Calu3 (cell line): ENCODE measurements around the gene ZDHHC24. TPM values are rescaled to one million over a fixed set of nuclear protein-coding genes. Genes with fewer than 3 reads are reported as not detected.

Experiments
- BruUV-seq: library from RNA; stranded (reverse); fragments of 400-500 nt; replicated peaks from 2 replicates; lab custom pipeline; 2021; lab: Mats Ljungman, UMichigan
- CTCF ChIA-PET: fragments of 300-600 bp; sonication (Branson Sonifier 250); formaldehyde crosslinking; loops from one replicate; lab custom pipeline; 2022; ENCODE audit warnings: antibody characterized with exemption; lab: Charles Lee
- DNase-seq: peaks from one replicate; pipeline ENCODE4 v3.0.0; 2022
- H3K27ac Mint-ChIP-seq: one replicate; pipeline ENCODE4 v1.8.0; 2022; ENCODE audit warnings: mixed read lengths; ENCODE audit not compliant: unreplicated experiment
- H3K27me3 Mint-ChIP-seq: one replicate; pipeline ENCODE4 v1.8.0; 2022; ENCODE audit warnings: mixed read lengths; ENCODE audit not compliant: unreplicated experiment
- H3K36me3 Mint-ChIP-seq: one replicate; pipeline ENCODE4 v1.8.0; 2022; ENCODE audit warnings: mild to moderate bottlenecking, moderate library complexity, mixed read lengths; ENCODE audit not compliant: insufficient read depth, unreplicated experiment
- H3K4me1 Mint-ChIP-seq: one replicate; pipeline ENCODE4 v1.8.0; 2022; ENCODE audit warnings: mild to moderate bottlenecking, low read depth, mixed read lengths; ENCODE audit not compliant: unreplicated experiment
- H3K4me3 Mint-ChIP-seq: one replicate; pipeline ENCODE4 v1.8.0; 2022; ENCODE audit warnings: mild to moderate bottlenecking, low read depth, moderate library complexity, mixed read lengths; ENCODE audit not compliant: unreplicated experiment
- H3K9me3 Mint-ChIP-seq: one replicate; pipeline ENCODE4 v1.8.0; 2022; ENCODE audit warnings: low read depth, mixed read lengths; ENCODE audit not compliant: unreplicated experiment
- intact Hi-C: fragments of 100-400 bp; cut with micrococcal nuclease; formaldehyde crosslinking; loops from one replicate; pipeline ENCODE4 v1.10.0; 2022; ENCODE audit not compliant: unreplicated experiment
- total RNA-seq: library from RNA; stranded (reverse); gene quantifications from 2 replicates; pipeline ENCODE4 v1.2.3, GENCODE V29; 2022
- TF ChIP-seq, protein P1 (sequence below): fragments of 200-600 bp; IDR thresholded peaks from one replicate; pipeline ENCODE4 v1.8.0; 2022; ENCODE audit warnings: antibody characterized with exemption; ENCODE audit not compliant: unreplicated experiment

ZDHHC24 gene
- total RNA-seq, 1 experiment from 2014 or later: 15.1 TPM

DNA sequence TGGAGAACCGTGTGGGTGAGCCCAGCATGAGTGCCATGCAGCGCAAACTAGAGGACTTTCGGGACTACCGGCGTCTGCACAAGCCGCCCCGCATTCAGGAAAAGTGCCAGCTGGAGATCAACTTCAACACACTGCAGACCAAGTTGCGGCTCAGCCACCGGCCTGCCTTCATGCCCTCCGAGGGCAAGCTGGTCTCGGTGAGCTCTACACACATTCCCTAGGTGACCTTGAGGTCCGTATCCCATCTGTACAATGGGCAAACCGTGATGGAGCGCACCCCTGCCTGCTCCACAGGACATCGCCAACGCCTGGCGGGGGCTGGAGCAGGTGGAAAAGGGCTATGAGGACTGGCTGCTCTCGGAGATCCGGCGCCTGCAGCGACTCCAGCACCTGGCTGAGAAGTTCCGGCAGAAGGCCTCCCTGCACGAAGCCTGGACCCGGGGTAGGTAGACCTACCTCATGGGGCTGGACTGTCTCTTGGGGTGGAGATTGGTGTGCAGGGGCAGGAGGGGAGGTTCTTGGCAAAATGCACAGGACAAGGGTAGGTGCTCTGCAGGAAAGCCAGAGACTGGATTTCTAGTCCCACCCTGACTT lies 12.0 kb upstream of the ZDHHC24 start:
- intact Hi-C loops: no loop called here
- no TSS peak for BruUV-seq
- DNase-seq: no peak
- no peaks in the 10 kb centered on the region for H3K9me3 Mint-ChIP-seq
- no peaks in the 10 kb centered on the region for H3K36me3 Mint-ChIP-seq
- H3K27ac Mint-ChIP-seq: no peak overlapping the region
- H3K4me3 Mint-ChIP-seq: no peak overlapping the region
- TF ChIP-seq, protein P1, sequence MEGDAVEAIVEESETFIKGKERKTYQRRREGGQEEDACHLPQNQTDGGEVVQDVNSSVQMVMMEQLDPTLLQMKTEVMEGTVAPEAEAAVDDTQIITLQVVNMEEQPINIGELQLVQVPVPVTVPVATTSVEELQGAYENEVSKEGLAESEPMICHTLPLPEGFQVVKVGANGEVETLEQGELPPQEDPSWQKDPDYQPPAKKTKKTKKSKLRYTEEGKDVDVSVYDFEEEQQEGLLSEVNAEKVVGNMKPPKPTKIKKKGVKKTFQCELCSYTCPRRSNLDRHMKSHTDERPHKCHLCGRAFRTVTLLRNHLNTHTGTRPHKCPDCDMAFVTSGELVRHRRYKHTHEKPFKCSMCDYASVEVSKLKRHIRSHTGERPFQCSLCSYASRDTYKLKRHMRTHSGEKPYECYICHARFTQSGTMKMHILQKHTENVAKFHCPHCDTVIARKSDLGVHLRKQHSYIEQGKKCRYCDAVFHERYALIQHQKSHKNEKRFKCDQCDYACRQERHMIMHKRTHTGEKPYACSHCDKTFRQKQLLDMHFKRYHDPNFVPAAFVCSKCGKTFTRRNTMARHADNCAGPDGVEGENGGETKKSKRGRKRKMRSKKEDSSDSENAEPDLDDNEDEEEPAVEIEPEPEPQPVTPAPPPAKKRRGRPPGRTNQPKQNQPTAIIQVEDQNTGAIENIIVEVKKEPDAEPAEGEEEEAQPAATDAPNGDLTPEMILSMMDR: no peak
- CTCF ChIA-PET: no interaction called here
- H3K4me1 Mint-ChIP-seq: no peaks in the 10 kb centered on the region
- H3K27me3 Mint-ChIP-seq: peaks cover 82% of the 10 kb centered on the region

DNA sequence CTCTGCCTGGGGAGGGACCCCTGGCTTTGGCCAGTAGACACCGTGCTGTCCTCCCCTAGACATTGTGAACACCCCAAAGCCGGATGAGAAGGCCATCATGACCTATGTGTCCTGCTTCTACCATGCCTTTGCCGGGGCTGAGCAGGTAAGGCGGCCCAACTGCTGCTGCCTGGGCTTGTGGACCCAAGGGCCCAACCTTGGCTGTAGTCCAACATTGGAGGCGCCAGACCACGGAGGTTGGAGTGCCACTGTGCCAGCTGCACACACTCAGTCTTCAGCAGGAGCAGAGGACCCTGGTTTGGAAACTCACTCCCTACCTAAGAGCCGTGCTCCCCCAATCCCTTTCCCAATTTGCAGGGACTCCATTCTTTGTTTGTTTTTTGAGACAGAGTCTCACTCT lies 10.2 kb upstream of the ZDHHC24 start:
- no TSS peak for BruUV-seq
- Mint-ChIP-seq H3K9me3 (no peaks in the 10 kb centered on the region), H3K27ac (no peak overlapping the region), H3K27me3 (peaks cover 68% of the 10 kb centered on the region), H3K4me1 (no peaks in the 10 kb centered on the region), H3K4me3 (no peak overlapping the region), H3K36me3 (no peaks in the 10 kb centered on the region)
- intact Hi-C loops: no loop called here
- DNase-seq: no peak
- CTCF ChIA-PET: interaction anchor here (0.7 kb wide), 1 partner anchor 403 kb away, joined by 3 read pairs; no protein-coding TSS in a partner anchor
- TF ChIP-seq, protein P1: no peak

DNA sequence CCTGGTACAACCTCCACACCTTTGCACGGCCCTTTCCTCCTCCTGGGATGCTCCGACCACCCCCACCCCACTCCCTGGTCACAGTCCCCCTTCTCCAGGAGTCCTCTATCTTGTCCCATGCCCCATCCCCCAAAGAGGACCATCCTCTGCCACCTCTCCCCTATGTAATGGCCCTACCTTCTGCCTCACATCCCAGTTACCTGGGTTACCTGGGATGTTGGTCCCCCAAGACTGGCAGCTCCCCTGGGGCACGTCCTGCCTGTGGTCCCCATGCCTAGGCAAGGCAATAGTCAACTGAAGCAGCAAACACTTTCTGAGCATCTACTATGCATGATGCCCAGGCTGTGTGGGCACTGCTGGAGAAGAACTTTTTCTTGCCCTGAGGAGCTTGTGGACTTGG lies 9.6 kb upstream of the ZDHHC24 start:
- H3K4me1 Mint-ChIP-seq: no peaks in the 10 kb centered on the region
- TF ChIP-seq, protein P1: no peak
- H3K9me3 Mint-ChIP-seq: no peaks in the 10 kb centered on the region
- intact Hi-C loops: no loop called here
- H3K36me3 Mint-ChIP-seq: no peaks in the 10 kb centered on the region
- no peak overlapping the region for H3K4me3 Mint-ChIP-seq
- DNase-seq: no peak
- no peak overlapping the region for H3K27ac Mint-ChIP-seq
- CTCF ChIA-PET: no interaction called here
- BruUV-seq: no TSS peak
- peaks cover 64% of the 10 kb centered on the region for H3K27me3 Mint-ChIP-seq

DNA sequence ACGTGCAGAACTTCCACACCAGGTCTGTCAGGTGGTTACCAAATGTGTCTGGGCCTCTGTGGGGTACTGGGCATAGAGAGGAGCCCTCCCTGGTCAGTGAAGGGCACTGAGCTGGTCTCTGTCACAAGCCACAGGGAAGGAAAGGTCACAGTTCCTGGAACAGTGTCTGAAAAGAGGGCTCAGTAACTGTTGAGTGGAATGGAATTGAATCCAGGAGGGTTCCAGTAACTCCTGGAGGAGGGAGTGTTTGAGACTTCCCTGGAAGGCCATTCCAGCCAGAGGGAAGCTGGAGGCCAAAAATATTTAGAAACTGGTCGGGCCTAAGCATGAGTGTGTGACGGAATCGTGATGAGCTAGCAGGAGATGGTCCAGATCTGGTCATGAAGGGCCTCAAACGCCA lies 8.8 kb upstream of the ZDHHC24 start:
- no TSS peak for BruUV-seq
- H3K9me3 Mint-ChIP-seq: no peaks in the 10 kb centered on the region
- H3K27ac Mint-ChIP-seq: no peak overlapping the region
- peaks cover 64% of the 10 kb centered on the region for H3K27me3 Mint-ChIP-seq
- CTCF ChIA-PET: no interaction called here
- no peak for DNase-seq
- no peak overlapping the region for H3K4me3 Mint-ChIP-seq
- TF ChIP-seq, protein P1: no peak
- intact Hi-C loops: no loop called here
- H3K36me3 Mint-ChIP-seq: no peaks in the 10 kb centered on the region
- no peaks in the 10 kb centered on the region for H3K4me1 Mint-ChIP-seq
